ENCODE data around the gene KRT6A. TPM values are rescaled to one million over a fixed set of nuclear protein-coding genes. Genes with fewer than 3 reads are reported as not detected.
"Not testable (repeated sequence)": the region's sequence is repeated elsewhere in the genome, so short reads cannot be mapped to it uniquely, and the experiment has no call there.

The KRT6A gene
- total and polyA plus RNA-seq, 12 donors, result 0.21 to 1.1 TPM; not detected in 10

DNA sequence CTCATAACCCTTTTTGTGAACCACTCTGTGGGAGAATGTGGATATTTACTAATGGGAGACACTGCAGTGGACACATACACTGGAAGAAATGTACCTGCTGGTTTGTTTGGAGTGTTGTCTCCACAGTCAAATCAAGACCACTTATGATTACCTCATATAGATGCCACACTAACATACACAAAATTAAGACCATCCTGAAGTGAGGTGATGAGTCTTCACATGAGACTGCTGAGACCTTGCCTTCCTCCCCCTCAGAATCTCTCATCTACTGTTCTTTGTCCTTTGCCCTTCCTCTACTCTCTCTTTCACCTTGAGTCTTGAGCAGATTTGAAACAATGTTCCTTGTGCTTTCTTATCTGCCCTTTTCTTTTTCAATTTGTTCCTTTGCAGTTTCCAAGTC, 4.3 kb downstream of the KRT6A start:
- H3K36me3 ChIP-seq, result no peaks in the 10 kb centered on the region
- H3K27me3 ChIP-seq, result peaks cover 0 to 38% (median 19%) of the 10 kb centered on the region in 7 donors
- TF ChIP-seq, protein P1, sequence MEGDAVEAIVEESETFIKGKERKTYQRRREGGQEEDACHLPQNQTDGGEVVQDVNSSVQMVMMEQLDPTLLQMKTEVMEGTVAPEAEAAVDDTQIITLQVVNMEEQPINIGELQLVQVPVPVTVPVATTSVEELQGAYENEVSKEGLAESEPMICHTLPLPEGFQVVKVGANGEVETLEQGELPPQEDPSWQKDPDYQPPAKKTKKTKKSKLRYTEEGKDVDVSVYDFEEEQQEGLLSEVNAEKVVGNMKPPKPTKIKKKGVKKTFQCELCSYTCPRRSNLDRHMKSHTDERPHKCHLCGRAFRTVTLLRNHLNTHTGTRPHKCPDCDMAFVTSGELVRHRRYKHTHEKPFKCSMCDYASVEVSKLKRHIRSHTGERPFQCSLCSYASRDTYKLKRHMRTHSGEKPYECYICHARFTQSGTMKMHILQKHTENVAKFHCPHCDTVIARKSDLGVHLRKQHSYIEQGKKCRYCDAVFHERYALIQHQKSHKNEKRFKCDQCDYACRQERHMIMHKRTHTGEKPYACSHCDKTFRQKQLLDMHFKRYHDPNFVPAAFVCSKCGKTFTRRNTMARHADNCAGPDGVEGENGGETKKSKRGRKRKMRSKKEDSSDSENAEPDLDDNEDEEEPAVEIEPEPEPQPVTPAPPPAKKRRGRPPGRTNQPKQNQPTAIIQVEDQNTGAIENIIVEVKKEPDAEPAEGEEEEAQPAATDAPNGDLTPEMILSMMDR (IDR thresholded peaks at IDR 0.05), result no peak
- no peak overlapping the region for H3K27ac ChIP-seq
- intact Hi-C loops (cut with DNase I), result no loop called here
- peaks cover 0 to 1% (median 0%) of the 10 kb centered on the region in 9 donors for H3K4me1 ChIP-seq
- no peak overlapping the region for H3K4me3 ChIP-seq
- peaks cover 0 to 11% (median 0%) of the 10 kb centered on the region in 11 donors for H3K9me3 ChIP-seq
- DNase-seq (no peak), ATAC-seq (no peak)

DNA sequence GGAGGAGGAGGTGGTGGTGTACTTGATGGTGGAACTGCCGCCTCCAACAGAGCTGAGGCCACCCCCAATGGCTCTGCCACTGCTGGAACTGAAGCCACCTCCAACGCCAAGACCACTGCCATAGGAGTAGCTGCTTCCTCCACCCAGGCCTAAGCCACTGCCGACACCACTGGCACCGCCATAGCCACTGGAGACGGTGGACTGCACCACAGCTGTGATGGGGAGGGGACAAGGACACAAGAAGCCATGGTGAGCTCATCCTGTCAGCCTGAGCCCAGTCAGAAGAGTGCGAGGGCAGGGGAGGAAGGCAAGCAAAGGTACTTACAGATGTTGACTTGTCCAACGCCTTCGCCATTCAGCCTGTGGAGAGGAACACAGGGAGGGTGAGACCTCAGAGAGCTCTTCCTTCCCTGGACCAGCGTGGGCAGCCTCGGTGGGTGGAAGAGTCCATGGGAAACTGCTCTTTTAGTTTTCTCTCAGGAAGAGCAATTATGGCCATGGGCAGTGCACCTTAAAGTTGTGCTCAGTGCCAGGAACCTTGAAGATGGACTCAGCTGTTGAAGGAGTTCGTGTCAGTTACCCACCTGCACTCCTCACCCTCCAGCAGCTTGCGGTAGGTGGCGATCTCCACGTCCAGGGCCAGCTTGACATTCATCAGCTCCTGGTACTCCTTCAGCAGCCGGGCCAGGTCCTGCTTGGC, 5.2 kb downstream of the KRT6A start:
- intact Hi-C loops (cut with DNase I), result not testable (repeated sequence)

DNA sequence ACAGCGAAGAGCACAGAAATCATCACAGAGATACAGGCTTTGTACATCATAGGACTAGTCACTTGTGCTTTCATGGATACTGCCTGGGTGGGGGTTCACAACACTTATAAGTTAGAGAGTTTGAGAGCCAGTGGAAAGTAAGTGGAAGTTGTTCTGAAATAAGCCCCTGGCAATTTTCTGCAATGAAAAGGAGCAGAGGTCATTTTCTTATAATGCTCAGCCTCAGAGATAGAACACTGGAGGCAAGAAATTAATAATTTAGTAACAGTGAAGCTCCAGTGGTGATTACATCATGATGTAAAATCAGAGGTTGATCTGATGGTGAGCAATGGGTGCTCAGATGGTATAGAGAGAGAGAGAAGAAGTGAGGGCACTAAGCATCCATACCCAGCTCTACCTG, 5.8 kb downstream of the KRT6A start:
- TF ChIP-seq, protein P1 (IDR thresholded peaks at IDR 0.05), result no peak
- H3K4me1 ChIP-seq, result no peaks in the 10 kb centered on the region
- H3K27ac ChIP-seq, result no peak overlapping the region
- no peaks in the 10 kb centered on the region for H3K36me3 ChIP-seq
- intact Hi-C loops (cut with DNase I), result no loop called here
- no peak overlapping the region for H3K4me3 ChIP-seq
- ATAC-seq, result no peak
- WGBS, 2 donors, result 39 to 42% methylated on average over 1 of the region's 1 CpG
- H3K9me3 ChIP-seq, result peaks cover 0 to 11% (median 0%) of the 10 kb centered on the region in 11 donors
- H3K27me3 ChIP-seq, result peaks cover 0 to 45% (median 24%) of the 10 kb centered on the region in 7 donors
- no peak for DNase-seq

More for the DNA sequence above, 5.2 kb downstream of the KRT6A start:
- not testable (repeated sequence) for DNase-seq, H3K4me3 ChIP-seq, H3K4me1 ChIP-seq, H3K36me3 ChIP-seq, H3K27ac ChIP-seq, ATAC-seq
- 85 to 87% methylated on average over 15 of the region's 15 CpGs for WGBS, 2 donors
- Histone ChIP-seq H3K9me3 (peaks cover 0 to 11% (median 0%) of the 10 kb centered on the region in 11 donors), H3K27me3 (peaks cover 0 to 40% (median 20%) of the 10 kb centered on the region in 7 donors)

DNA sequence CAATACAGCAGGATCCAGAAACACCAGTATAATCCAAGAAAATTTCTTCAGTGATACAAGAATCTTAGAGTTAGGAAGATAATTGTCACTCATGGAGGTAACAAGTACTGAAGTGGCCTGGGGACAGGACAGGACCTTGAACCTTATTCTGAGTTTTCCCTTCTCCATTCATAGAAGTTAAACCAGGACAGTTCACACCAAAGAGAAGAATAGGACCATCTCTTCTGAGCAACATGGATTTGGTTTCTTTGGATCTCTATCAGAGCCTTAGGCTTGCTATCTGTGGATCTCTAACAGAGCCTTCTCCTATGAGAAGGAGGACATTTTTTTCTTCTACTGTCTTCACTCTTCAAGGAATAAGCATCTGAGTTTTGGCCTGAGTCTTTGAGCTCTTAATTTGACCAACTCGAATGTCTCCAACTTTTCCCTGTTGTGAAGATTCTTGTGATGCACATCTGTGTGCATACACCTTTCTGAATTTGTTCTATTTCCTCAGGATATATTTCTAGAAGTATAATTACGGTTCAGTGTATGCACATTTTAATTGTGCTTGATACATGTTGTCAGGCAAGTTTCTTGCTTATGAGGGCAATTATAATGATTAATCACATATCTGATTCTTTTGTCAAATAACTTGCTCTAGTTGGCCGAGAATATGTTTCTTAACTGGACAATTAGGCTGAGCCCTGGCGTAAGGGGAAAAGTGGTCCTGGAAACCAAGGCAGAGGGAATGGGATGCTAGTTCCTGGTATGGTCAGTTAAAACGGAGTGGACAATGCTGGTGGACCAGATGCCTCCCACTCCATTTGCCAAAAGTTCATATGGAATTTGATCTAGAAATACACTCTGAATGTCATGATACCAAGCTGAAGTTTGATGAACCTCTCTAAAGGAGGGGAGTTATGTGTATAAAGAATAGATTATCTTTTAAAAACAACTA, 6.6 kb downstream of the KRT6A start:
- TF ChIP-seq, protein P1 (IDR thresholded peaks at IDR 0.05), result no peak
- peaks cover 0 to 11% (median 0%) of the 10 kb centered on the region in 11 donors for H3K9me3 ChIP-seq
- H3K27ac ChIP-seq, result no peak overlapping the region
- H3K4me3 ChIP-seq, result no peak overlapping the region
- 82 to 88% methylated on average over 5 of the region's 5 CpGs for WGBS, 2 donors
- no peak for DNase-seq
- H3K27me3 ChIP-seq, result peaks cover 0 to 43% (median 19%) of the 10 kb centered on the region in 7 donors
- no peaks in the 10 kb centered on the region for H3K4me1 ChIP-seq
- no peaks in the 10 kb centered on the region for H3K36me3 ChIP-seq
- no peak for ATAC-seq
- intact Hi-C loops (cut with DNase I), result no loop called here
